ENCODE data around the gene ZNF91.

Gene ZNF91

GRCh38 chr19:23395041-23395721, at the start of gene ZNF91:
Gene ZNF91, minus strand, starts transcription at chr19:23395471. Its CDS starts 117 bp downstream, at chr19:23395354.
- TF ChIP-seq CTCF (IDR thresholded peaks at IDR 0.05; ENCODE audit: insufficient read depth, low read length, missing control alignments), result no peak
- ChIA-PET CTCF (no interaction called here), POLR2A (interaction anchor here (0.6 to 1.6 kb wide), 4 partner anchors 12 to 364 kb away, joined by 3 to 7 read pairs (median 4); partner anchors contain the start of genes ZNF681 and ZNF724)
- H3K4me3 ChIP-seq (ENCODE audit: low read depth, low read length), result peak within 1 kb of the TSS; percentile 96
- peak; percentile 78 for DNase-seq (ENCODE audit: low read depth, low spot score)

GRCh38 chr19:23440791-23441190, 45.5 kb upstream of the ZNF91 start:
- TF ChIP-seq CTCF (IDR thresholded peaks at IDR 0.05; ENCODE audit: insufficient read depth, low read length, missing control alignments), result peak; percentile 12
- H3K4me3 ChIP-seq (ENCODE audit: low read depth, low read length), result no peak overlapping the region
- CTCF ChIA-PET, result no interaction called here
- POLR2A ChIA-PET, result no interaction called here
- DNase-seq (ENCODE audit: low read depth, low spot score), result no peak

DNA sequence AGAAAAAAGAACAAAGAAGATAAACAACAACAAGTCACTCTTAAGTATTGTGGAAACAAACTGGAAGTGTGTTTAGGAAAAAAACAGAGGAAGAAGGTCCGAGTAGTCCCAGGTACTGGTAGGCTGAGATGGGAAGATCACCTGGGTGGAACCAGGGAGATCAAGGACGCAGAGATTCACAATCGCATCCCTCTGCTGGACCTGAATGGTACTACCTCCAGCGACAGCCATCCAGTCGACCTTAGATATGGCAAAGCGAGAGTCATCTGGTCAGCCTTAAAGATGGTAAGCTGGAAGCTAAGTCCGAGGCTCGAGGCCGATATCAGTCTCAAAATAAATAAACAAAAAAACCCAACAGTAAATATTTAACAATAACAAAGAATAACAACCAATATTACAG, 44.9 kb upstream of the ZNF91 start:
- POLR2A ChIA-PET, result no interaction called here
- CTCF ChIA-PET, result no interaction called here
- H3K4me3 ChIP-seq (ENCODE audit: low read depth, low read length), result no peak overlapping the region
- no peak for DNase-seq (ENCODE audit: low read depth, low spot score)
- no peak for TF ChIP-seq CTCF (IDR thresholded peaks at IDR 0.05; ENCODE audit: insufficient read depth, low read length, missing control alignments)

- TF ChIP-seq CTCF (IDR thresholded peaks at IDR 0.05; ENCODE audit: insufficient read depth, low read length, missing control alignments), result no peak
- POLR2A ChIA-PET, result no interaction called here
- no peak overlapping the region for H3K4me3 ChIP-seq (ENCODE audit: low read depth, low read length)
- CTCF ChIA-PET, result no interaction called here
- no peak for DNase-seq (ENCODE audit: low read depth, low spot score)
Measured at GRCh38 chr19:23439623-23440022, 44.4 kb upstream of the ZNF91 start.

DNA sequence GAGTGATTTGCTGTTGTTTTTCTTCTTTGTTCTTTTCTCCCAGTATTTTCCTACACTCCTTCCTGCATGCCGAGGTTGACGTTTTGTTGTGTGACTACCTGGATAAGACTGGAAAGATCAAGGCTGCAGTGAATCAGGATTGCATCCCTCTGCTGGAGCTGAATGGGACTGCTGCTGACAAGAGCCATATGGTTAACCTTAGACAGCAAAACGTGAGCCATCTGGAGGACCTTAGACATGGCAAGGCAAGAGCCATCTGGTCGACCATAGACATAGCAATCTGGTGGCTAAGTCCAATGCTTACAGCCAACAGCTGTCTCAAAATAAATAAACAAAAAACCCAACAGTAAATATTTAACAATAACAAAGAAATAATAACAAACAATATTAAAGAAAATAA, 42.6 kb upstream of the ZNF91 start:
- no peak overlapping the region for H3K4me3 ChIP-seq (ENCODE audit: low read depth, low read length)
- no peak for DNase-seq (ENCODE audit: low read depth, low spot score)
- POLR2A ChIA-PET, result no interaction called here
- no peak for TF ChIP-seq CTCF (IDR thresholded peaks at IDR 0.05; ENCODE audit: insufficient read depth, low read length, missing control alignments)
- CTCF ChIA-PET, result no interaction called here

GRCh38 chr19:23436944-23437343, 41.7 kb upstream of the ZNF91 start:
- CTCF ChIA-PET, result no interaction called here
- H3K4me3 ChIP-seq (ENCODE audit: low read depth, low read length), result no peak overlapping the region
- TF ChIP-seq CTCF (IDR thresholded peaks at IDR 0.05; ENCODE audit: insufficient read depth, low read length, missing control alignments), result no peak
- POLR2A ChIA-PET, result no interaction called here
- DNase-seq (ENCODE audit: low read depth, low spot score), result no peak

All from AG04449 (cell line).